Right lobe of liver (tissue), 6 donors: ENCODE results near the gene HOXA13. TPM values are rescaled to one million over a fixed set of nuclear protein-coding genes. Genes with fewer than 3 reads are reported as not detected.

ENCODE experiments used
- ATAC-seq, 4 donors: fragments of 200-7000 bp; cut with Tn5 transposase; one replicate each; pipeline ENCODE4 v1.9.1; 2020; ENCODE audit warnings: mild to moderate bottlenecking in 4 of 4, moderate library complexity in 4 of 4
- DNase-seq, 3 donors: peaks; one replicate each; pipeline ENCODE4 v3.0.0-alpha.2; 2020
- H3K27ac ChIP-seq, 3 donors: fragments of 200-600 bp; one replicate each; pipeline ENCODE4 v1.8.0; 2022
- H3K27me3 ChIP-seq, 2 donors: fragments of 200-600 bp; one replicate each; pipeline ENCODE4 v1.8.0; 2022
- H3K36me3 ChIP-seq, 4 donors: fragments of 200-600 bp; sonication (generic) in 1 of 4; one replicate each; pipeline versions ENCODE4 v1.5.1 to v1.8.0; 2017 to 2022; ENCODE audit warnings: control low read depth in 1 of 4
- H3K4me1 ChIP-seq, 4 donors: fragments of 200-600 bp; sonication (generic) in 1 of 4; one replicate each; pipeline versions ENCODE4 v1.5.1 to v1.8.0; 2017 to 2022; ENCODE audit warnings: control low read depth in 1 of 4
- H3K4me3 ChIP-seq, 3 donors: fragments of 200-600 bp; one replicate each; pipeline ENCODE4 v1.8.0; 2022
- H3K9me3 ChIP-seq, 4 donors: fragments of 200-600 bp; sonication (generic) in 1 of 4; one replicate each; pipeline versions ENCODE4 v1.5.1 to v1.8.0; 2017 to 2022; ENCODE audit warnings: control low read depth in 1 of 4
- CTCF ChIP-seq, 4 donors: fragments of 200-600 bp in 3 of 4; fragments of 450-650 bp in 1 of 4; IDR thresholded peaks; one replicate each; pipeline versions ENCODE4 v1.5.1 to v1.8.0; 2016 to 2022; ENCODE audit warnings: antibody characterized with exemption in 4 of 4, mild to moderate bottlenecking in 2 of 4
- POLR2A ChIP-seq: fragments of 450-650 bp; IDR thresholded peaks from one replicate; pipeline ENCODE4 v1.6.1; 2017; ENCODE audit warnings: antibody characterized with exemption, mild to moderate bottlenecking
- WGBS: methylation state at CpG from one replicate; pipeline ENCODE4 v1.1.6; 2018; ENCODE audit warnings: low coverage, low lambda C conversion rate; ENCODE audit not compliant: insufficient coverage; ENCODE audit errors: missing lambda C conversion rate; 5-methylcytosine and 5-hydroxymethylcytosine counted together
- intact Hi-C, 2 donors: fragments of 100-400 bp; cut with DNase I; formaldehyde crosslinking; loops; one replicate each; pipeline versions ENCODE4 v1.11.2 to v1.14.1; 2022
- total RNA-seq, 6 experiments: library from RNA; depleted of rRNA in 2 of 6; stranded (reverse); fragments of >200 nt in 2 of 6; fragmentation: NEBNext Ultra II Directional in 3 of 6; extraction: Animal tissue kit (Norgen Biotek cat#: 25700) in 3 of 6; gene quantifications; one replicate each; pipeline versions ENCODE4 v1.1.0 to v1.2.4, GENCODE V29; 2016 to 2023
- donor health status: DM: no; HTN: yes; CAD: no.
- donor health status: DM: no; HTN: no; CAD: no.
- donor health status: DM: no; HTN: no; CAD: no.
- donor health status: DM: no; HTN: yes; CAD: no.
- donor health status: DM: no; HTN: yes; CAD: no.

Gene HOXA13
- total RNA-seq, 6 experiments from 2014 or later = not detected

GRCh38 chr7:27188386-27189294, 11.3 kb downstream of the HOXA13 start:
- H3K27me3 ChIP-seq = peaks cover 19 to 87% of the 10 kb centered on the region in 2 donors
- H3K36me3 ChIP-seq = no peaks in the 10 kb centered on the region
- H3K4me1 ChIP-seq = peaks cover 0 to 32% (median 5%) of the 10 kb centered on the region in 4 donors
- ATAC-seq = peak in 3 of 4 donors; percentile 12 to 19 (median 15)
- no peak for TF ChIP-seq POLR2A
- TF ChIP-seq CTCF (IDR thresholded peaks at IDR 0.05) = no peak
- 4% methylated on average over 25 of the region's 49 CpGs for WGBS
- intact Hi-C loops = no loop called here
- no peak overlapping the region for H3K4me3 ChIP-seq
- H3K9me3 ChIP-seq = no peaks in the 10 kb centered on the region
- no peak overlapping the region for H3K27ac ChIP-seq
- DNase-seq = peak in 2 of 3 donors; percentile 37 to 52

- intact Hi-C loops = no loop called here
- peaks cover 17 to 88% of the 10 kb centered on the region in 2 donors for H3K27me3 ChIP-seq
- no peak for ATAC-seq
- H3K4me1 ChIP-seq = peaks cover 0 to 25% (median 2%) of the 10 kb centered on the region in 4 donors
- DNase-seq = peak in 2 of 3 donors; percentile 32 to 36
- no peak overlapping the region for H3K27ac ChIP-seq
- TF ChIP-seq CTCF (IDR thresholded peaks at IDR 0.05) = no peak
- TF ChIP-seq POLR2A = no peak
- H3K36me3 ChIP-seq = no peaks in the 10 kb centered on the region
- H3K4me3 ChIP-seq = no peak overlapping the region
- WGBS = 5% methylated on average over 38 of the region's 46 CpGs
- no peaks in the 10 kb centered on the region for H3K9me3 ChIP-seq
Observed at GRCh38 chr7:27187475-27188385, 12.2 kb downstream of the HOXA13 start.

GRCh38 chr7:27186668-27187474, 13.0 kb downstream of the HOXA13 start:
- Histone ChIP-seq H3K4me1 (peaks cover 0 to 20% (median under 1%) of the 10 kb centered on the region in 4 donors), H3K27me3 (peaks cover 22 to 92% of the 10 kb centered on the region in 2 donors), H3K4me3 (no peak overlapping the region), H3K36me3 (no peaks in the 10 kb centered on the region), H3K9me3 (no peaks in the 10 kb centered on the region), H3K27ac (no peak overlapping the region)
- intact Hi-C loops = no loop called here
- no peak for DNase-seq
- no peak for TF ChIP-seq POLR2A
- ATAC-seq = no peak
- WGBS = 16% methylated on average over 4 of the region's 4 CpGs

- H3K27ac ChIP-seq = no peak overlapping the region
- no peaks in the 10 kb centered on the region for H3K36me3 ChIP-seq
- TF ChIP-seq CTCF (IDR thresholded peaks at IDR 0.05) (no peak), POLR2A (no peak)
- H3K4me1 ChIP-seq = peaks cover 0 to 20% (median 0%) of the 10 kb centered on the region in 4 donors
- ATAC-seq = no peak
- intact Hi-C loops = no loop called here
- WGBS = 5% methylated on average over 16 of the region's 24 CpGs
- DNase-seq = peak in 2 of 3 donors; percentile 27 to 31
- H3K4me3 ChIP-seq = no peak overlapping the region
- no peaks in the 10 kb centered on the region for H3K9me3 ChIP-seq
- H3K27me3 ChIP-seq = peaks cover 22 to 87% of the 10 kb centered on the region in 2 donors
Observed at GRCh38 chr7:27185854-27186667, 13.8 kb downstream of the HOXA13 start.
